Natural killer cell (primary cell): ENCODE data around the gene PARL. TPM values are rescaled to one million over a fixed set of nuclear protein-coding genes. Genes with fewer than 3 reads are reported as not detected.

ENCODE experiments used
- ATAC-seq, 3 donors: fragments of 150-1000 bp in 2 of 3; fragments of 200-7000 bp in 1 of 3; cut with Tn5 transposase; 1 replicate in 1 of 3; 2 replicates in 2 of 3; pipeline ENCODE4 v1.10.0; 2021; ENCODE audit warnings: mild to moderate bottlenecking in 2 of 3, moderate library complexity in 2 of 3
- DNase-seq, 2 donors: peaks; one replicate each; pipeline versions ENCODE4 v3.0.0 to v3.0.0-alpha.2; 2013 to 2021; ENCODE audit warnings: mixed read lengths in 1 of 2
- H3K27ac ChIP-seq: one replicate; pipeline ENCODE4 v1.5.1; 2013; ENCODE audit warnings: mild to moderate bottlenecking, low read length
- H3K27me3 ChIP-seq: one replicate; pipeline ENCODE4 v1.6.1; 2013; ENCODE audit warnings: low read length; ENCODE audit not compliant: control insufficient read depth, insufficient read depth
- H3K36me3 ChIP-seq: one replicate; pipeline ENCODE4 v1.6.1; 2013; ENCODE audit warnings: low read length; ENCODE audit not compliant: control insufficient read depth, insufficient read depth
- H3K4me1 ChIP-seq: one replicate; pipeline ENCODE4 v1.6.1; 2013; ENCODE audit warnings: low read length; ENCODE audit not compliant: control insufficient read depth, insufficient read depth
- H3K4me3 ChIP-seq: one replicate; pipeline ENCODE4 v1.5.1; 2013; ENCODE audit warnings: low read length
- H3K9me3 ChIP-seq: one replicate; pipeline ENCODE4 v1.6.1; 2013; ENCODE audit warnings: low read length; ENCODE audit not compliant: control insufficient read depth, insufficient read depth
- H3K27ac Mint-ChIP-seq, 2 donors: one replicate each; pipeline ENCODE4 v1.8.0; 2022; ENCODE audit warnings: mild to moderate bottlenecking in 2 of 2, mixed read lengths in 2 of 2, moderate library complexity in 1 of 2
- H3K27me3 Mint-ChIP-seq, 2 donors: one replicate each; pipeline ENCODE4 v1.8.0; 2022; ENCODE audit warnings: low read depth in 2 of 2, mixed read lengths in 2 of 2
- H3K36me3 Mint-ChIP-seq: one replicate; pipeline ENCODE4 v1.8.0; 2022; ENCODE audit warnings: mixed read lengths
- H3K4me1 Mint-ChIP-seq, 2 donors: one replicate each; pipeline ENCODE4 v1.8.0; 2022; ENCODE audit warnings: mixed read lengths in 2 of 2
- H3K4me3 Mint-ChIP-seq: one replicate; pipeline ENCODE4 v1.8.0; 2022; ENCODE audit warnings: mild to moderate bottlenecking, moderate library complexity, mixed read lengths
- H3K9me3 Mint-ChIP-seq, 2 donors: one replicate each; pipeline ENCODE4 v1.8.0; 2022; ENCODE audit warnings: mixed read lengths in 2 of 2
- WGBS: methylation state at CpG from one replicate; pipeline ENCODE4 v1.1.7; 2013; ENCODE audit warnings: missing lambda C conversion rate; ENCODE audit not compliant: insufficient coverage; 5-methylcytosine and 5-hydroxymethylcytosine counted together
- intact Hi-C: fragments of 100-400 bp; cut with micrococcal nuclease; formaldehyde crosslinking; loops from one replicate; pipeline ENCODE4 v1.14.2; 2022
- total RNA-seq, 4 donors: library from RNA; stranded (reverse); fragments of 120-200 nt in 1 of 4; gene quantifications; one replicate each; pipeline versions ENCODE4 v1.2.3 to v1.2.4, GENCODE V29; 2013 to 2022
- TF ChIP-seq, protein P1 (sequence below): fragments of 200-600 bp; IDR thresholded peaks from one replicate; pipeline ENCODE4 v1.8.0; 2022; ENCODE audit warnings: antibody characterized with exemption

Gene PARL, protein sequence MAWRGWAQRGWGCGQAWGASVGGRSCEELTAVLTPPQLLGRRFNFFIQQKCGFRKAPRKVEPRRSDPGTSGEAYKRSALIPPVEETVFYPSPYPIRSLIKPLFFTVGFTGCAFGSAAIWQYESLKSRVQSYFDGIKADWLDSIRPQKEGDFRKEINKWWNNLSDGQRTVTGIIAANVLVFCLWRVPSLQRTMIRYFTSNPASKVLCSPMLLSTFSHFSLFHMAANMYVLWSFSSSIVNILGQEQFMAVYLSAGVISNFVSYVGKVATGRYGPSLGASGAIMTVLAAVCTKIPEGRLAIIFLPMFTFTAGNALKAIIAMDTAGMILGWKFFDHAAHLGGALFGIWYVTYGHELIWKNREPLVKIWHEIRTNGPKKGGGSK
- 10 to 100 TPM; 35.1 to 47.1 (median 37.7) TPM for total RNA-seq
- total RNA-seq (2013), result 54.2 TPM

DNA sequence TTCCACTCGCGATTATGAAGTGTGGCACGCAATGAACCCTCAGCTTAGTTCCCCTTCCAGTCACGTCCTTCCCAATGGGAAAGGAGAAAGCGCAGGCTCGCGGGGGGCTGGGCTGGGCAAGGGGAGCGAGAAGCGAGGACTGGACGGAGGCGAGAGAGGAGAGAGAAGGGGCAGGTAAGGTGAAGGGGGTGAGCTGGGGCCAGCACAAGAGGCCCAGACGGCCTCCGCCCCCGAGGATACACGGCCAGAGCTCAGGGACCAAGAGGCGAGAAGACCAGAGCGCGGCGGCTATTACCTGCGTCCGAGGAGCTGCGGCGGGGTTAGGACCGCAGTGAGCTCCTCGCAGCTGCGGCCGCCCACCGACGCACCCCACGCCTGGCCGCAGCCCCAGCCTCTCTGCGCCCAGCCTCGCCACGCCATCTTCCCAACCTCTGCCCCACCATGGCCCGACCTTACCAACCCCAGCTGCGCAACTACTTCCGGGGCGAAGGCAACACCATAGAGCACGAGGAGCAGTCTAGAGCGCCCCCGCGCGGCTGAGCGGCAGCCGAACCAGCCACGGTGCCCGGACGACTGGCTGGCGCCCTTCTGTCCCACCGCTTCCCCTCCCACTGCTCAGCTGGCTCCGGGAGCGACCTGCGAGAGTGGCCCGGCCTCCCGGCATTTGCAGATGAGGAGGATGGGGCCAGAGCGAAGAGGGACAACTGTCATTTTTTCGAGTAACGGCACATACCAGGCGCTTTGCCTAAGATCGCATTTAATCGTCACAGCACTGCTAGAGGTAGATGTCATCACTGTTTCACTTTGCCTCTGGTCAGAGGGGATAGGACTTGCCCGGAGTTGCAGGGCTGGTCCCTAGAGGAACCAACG lies at the start of gene PARL:
TSS of gene PARL (minus strand) at position 454 of the 870 bp plus-strand sequence. CDS start at position 420, 34 bp downstream.
- H3K4me1 ChIP-seq, result peaks cover 20% of the 10 kb centered on the region

DNA sequence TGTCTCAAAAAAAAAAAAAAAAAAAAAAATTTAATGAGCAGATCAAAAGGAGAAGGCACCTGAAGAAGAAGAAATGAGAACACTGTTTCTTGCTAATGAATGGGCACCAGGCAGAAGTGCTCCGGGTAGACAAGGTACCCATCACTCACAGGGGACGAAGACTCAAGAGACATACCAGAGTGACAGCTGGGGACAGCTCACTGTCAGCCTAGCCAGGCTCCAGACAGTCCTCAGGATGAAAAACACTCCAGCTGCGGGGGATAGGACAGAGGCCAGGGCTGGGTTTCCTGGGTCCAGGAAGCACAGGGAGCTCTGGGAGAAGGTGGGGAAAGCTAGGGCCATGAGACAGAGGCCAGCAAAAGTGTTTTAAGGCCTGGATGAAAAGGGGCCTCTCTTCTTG lies 48.5 kb upstream of the PARL start:
- ATAC-seq (no peak), DNase-seq (no peak)
- no peaks in the 10 kb centered on the region for H3K27me3 ChIP-seq
- Mint-ChIP-seq H3K9me3 (no peaks in the 10 kb centered on the region), H3K36me3 (no peaks in the 10 kb centered on the region), H3K27me3 (no peaks in the 10 kb centered on the region), H3K4me1 (no peaks in the 10 kb centered on the region), H3K27ac (no peak overlapping the region), H3K4me3 (no peak overlapping the region)
- no peaks in the 10 kb centered on the region for H3K4me1 ChIP-seq
- no peak overlapping the region for H3K4me3 ChIP-seq
- intact Hi-C loops, result no loop called here
- WGBS, result 94% methylated on average over 3 of the region's 3 CpGs
- TF ChIP-seq, protein P1, sequence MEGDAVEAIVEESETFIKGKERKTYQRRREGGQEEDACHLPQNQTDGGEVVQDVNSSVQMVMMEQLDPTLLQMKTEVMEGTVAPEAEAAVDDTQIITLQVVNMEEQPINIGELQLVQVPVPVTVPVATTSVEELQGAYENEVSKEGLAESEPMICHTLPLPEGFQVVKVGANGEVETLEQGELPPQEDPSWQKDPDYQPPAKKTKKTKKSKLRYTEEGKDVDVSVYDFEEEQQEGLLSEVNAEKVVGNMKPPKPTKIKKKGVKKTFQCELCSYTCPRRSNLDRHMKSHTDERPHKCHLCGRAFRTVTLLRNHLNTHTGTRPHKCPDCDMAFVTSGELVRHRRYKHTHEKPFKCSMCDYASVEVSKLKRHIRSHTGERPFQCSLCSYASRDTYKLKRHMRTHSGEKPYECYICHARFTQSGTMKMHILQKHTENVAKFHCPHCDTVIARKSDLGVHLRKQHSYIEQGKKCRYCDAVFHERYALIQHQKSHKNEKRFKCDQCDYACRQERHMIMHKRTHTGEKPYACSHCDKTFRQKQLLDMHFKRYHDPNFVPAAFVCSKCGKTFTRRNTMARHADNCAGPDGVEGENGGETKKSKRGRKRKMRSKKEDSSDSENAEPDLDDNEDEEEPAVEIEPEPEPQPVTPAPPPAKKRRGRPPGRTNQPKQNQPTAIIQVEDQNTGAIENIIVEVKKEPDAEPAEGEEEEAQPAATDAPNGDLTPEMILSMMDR, result no peak
- H3K27ac ChIP-seq, result no peak overlapping the region
- peaks cover 16% of the 10 kb centered on the region for H3K36me3 ChIP-seq
- no peaks in the 10 kb centered on the region for H3K9me3 ChIP-seq

More for the DNA sequence above, at the start of gene PARL:
- WGBS, result under 1% methylated on average over 63 of the region's 63 CpGs
- Histone ChIP-seq H3K36me3 (no peaks in the 10 kb centered on the region), H3K27ac (peak within 1 kb of the TSS; percentile 65), H3K4me3 (peak within 1 kb of the TSS; percentile 88), H3K9me3 (no peaks in the 10 kb centered on the region), H3K27me3 (no peaks in the 10 kb centered on the region)
- Mint-ChIP-seq H3K4me1 (peaks cover 31 to 33% of the 10 kb centered on the region in 2 donors), H3K27ac (peak within 1 kb of the TSS; percentile 87 to 96), H3K36me3 (no peaks in the 10 kb centered on the region), H3K9me3 (no peaks in the 10 kb centered on the region), H3K4me3 (peak within 1 kb of the TSS; percentile 95), H3K27me3 (peaks cover 5 to 8% of the 10 kb centered on the region in 2 donors)
- peak; percentile 99 to 100 (median 100) for ATAC-seq
- intact Hi-C loops, result loop anchor here (1.0 kb wide), 1 partner anchor 415 kb away; no protein-coding TSS in a partner anchor
- TF ChIP-seq, protein P1, result peak; percentile 90
- peak; percentile 94 to 97 for DNase-seq

DNA sequence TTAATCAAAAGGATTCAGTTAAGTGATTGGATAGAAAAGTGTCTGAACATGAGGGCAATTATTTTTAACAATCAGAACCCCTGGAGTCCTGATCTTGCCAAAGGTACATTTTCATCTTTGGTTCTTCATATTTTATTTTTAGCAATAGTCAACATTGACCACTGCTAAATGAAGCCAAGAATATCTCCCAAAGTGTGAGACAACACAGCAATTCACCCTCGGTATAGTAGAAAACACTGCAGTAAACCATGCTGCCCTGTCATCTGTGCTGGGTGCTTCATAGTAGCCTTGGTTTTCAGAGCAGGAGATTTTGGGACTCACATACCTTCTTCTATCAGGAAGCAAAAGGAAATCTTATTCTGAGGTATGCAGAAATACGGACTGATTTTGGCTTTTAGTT lies 47.2 kb upstream of the PARL start:
- 90% methylated on average over 2 of the region's 2 CpGs for WGBS
- no peak overlapping the region for H3K4me3 Mint-ChIP-seq
- Histone ChIP-seq H3K4me1 (no peaks in the 10 kb centered on the region), H3K27ac (no peak overlapping the region), H3K36me3 (peaks cover 6% of the 10 kb centered on the region), H3K4me3 (no peak overlapping the region), H3K27me3 (no peaks in the 10 kb centered on the region), H3K9me3 (no peaks in the 10 kb centered on the region)
- TF ChIP-seq, protein P1, result no peak
- ATAC-seq, result no peak
- no peaks in the 10 kb centered on the region for H3K36me3 Mint-ChIP-seq
- H3K27ac Mint-ChIP-seq, result no peak overlapping the region
- no peaks in the 10 kb centered on the region for H3K9me3 Mint-ChIP-seq
- intact Hi-C loops, result no loop called here
- no peak for DNase-seq
- no peaks in the 10 kb centered on the region for H3K27me3 Mint-ChIP-seq
- no peaks in the 10 kb centered on the region for H3K4me1 Mint-ChIP-seq
